Mesenchymal stem cell (in vitro differentiated cells and primary cell): ENCODE data around the gene ATP10D.

ENCODE experiments used
- DNase-seq: peaks from one replicate; pipeline ENCODE4 v3.0.0-alpha.2; 2013
- H2AFZ ChIP-seq: one replicate; pipeline ENCODE4 v1.6.1; 2013; ENCODE audit warnings: low read depth, mild to moderate bottlenecking, control low read depth, inconsistent platforms, low read length, moderate library complexity
- H2AK5ac ChIP-seq: 2 replicates; pipeline ENCODE4 v1.6.1; 2013; ENCODE audit warnings: low read length, moderate library complexity, mild to moderate bottlenecking, inconsistent platforms; ENCODE audit not compliant: severe bottlenecking
- H2BK120ac ChIP-seq: one replicate; pipeline ENCODE4 v1.6.1; 2013; ENCODE audit warnings: low read depth, mild to moderate bottlenecking, inconsistent platforms, low read length, moderate library complexity
- H2BK12ac ChIP-seq, 2 experiments: one replicate each; pipeline ENCODE4 v1.6.1; 2013; ENCODE audit warnings: inconsistent platforms in 2 of 2, low read length in 2 of 2, mild to moderate bottlenecking in 2 of 2, moderate library complexity in 2 of 2, control low read depth in 1 of 2
- H2BK15ac ChIP-seq: one replicate; pipeline ENCODE4 v1.6.1; 2013; ENCODE audit warnings: mild to moderate bottlenecking, low read depth, inconsistent platforms; ENCODE audit not compliant: poor library complexity, severe bottlenecking
- H2BK5ac ChIP-seq: 2 replicates; pipeline ENCODE4 v1.6.1; 2013; ENCODE audit warnings: low read depth, mild to moderate bottlenecking, low read length, control low read depth, inconsistent platforms; ENCODE audit not compliant: poor library complexity, severe bottlenecking
- H3K14ac ChIP-seq, 2 experiments: one replicate each; pipeline ENCODE4 v1.6.1; 2013; ENCODE audit warnings: inconsistent platforms in 2 of 2, low read length in 2 of 2, control low read depth in 1 of 2, mild to moderate bottlenecking in 1 of 2, moderate library complexity in 1 of 2
- H3K18ac ChIP-seq, 2 experiments: one replicate each; pipeline ENCODE4 v1.6.1; 2013; ENCODE audit warnings: inconsistent platforms in 2 of 2, low read length in 2 of 2, control low read depth in 1 of 2, low read depth in 1 of 2, mild to moderate bottlenecking in 1 of 2
- H3K23ac ChIP-seq, 2 experiments: one replicate each; pipeline ENCODE4 v1.6.1; 2013; ENCODE audit warnings: inconsistent platforms in 2 of 2, low read length in 2 of 2, mild to moderate bottlenecking in 2 of 2, moderate library complexity in 2 of 2, control low read depth in 1 of 2
- H3K27ac ChIP-seq: 2 replicates; pipeline ENCODE4 v1.5.1; 2013; ENCODE audit warnings: mild to moderate bottlenecking, moderate library complexity, low read length, control low read depth, inconsistent platforms; ENCODE audit not compliant: poor library complexity, severe bottlenecking
- H3K27me3 ChIP-seq, 2 experiments: 2 replicates each; pipeline versions ENCODE4 v1.6.1 to v1.7.0; 2013; ENCODE audit warnings: low read length in 2 of 2, mild to moderate bottlenecking in 2 of 2, moderate library complexity in 2 of 2, control low read depth in 1 of 2, inconsistent platforms in 1 of 2; ENCODE audit not compliant: control insufficient read depth in 1 of 2, insufficient read depth in 1 of 2
- H3K36me3 ChIP-seq, 2 experiments: 2 replicates each; pipeline versions ENCODE4 v1.6.1 to v1.7.0; 2013; ENCODE audit warnings: low read length in 2 of 2, control low read depth in 1 of 2, inconsistent platforms in 1 of 2, low read depth in 1 of 2, mild to moderate bottlenecking in 1 of 2; ENCODE audit not compliant: insufficient read depth in 2 of 2, control insufficient read depth in 1 of 2
- H3K4ac ChIP-seq, 2 experiments: one replicate each; pipeline ENCODE4 v1.6.1; 2013; ENCODE audit warnings: inconsistent platforms in 2 of 2, low read length in 2 of 2, mild to moderate bottlenecking in 2 of 2, moderate library complexity in 2 of 2, control low read depth in 1 of 2, low read depth in 1 of 2
- H3K4me1 ChIP-seq: 2 replicates; pipeline ENCODE4 v1.6.1; 2013; ENCODE audit warnings: low read depth, low read length, control low read depth; ENCODE audit not compliant: control insufficient read depth, insufficient read depth
- H3K4me2 ChIP-seq: 2 replicates; pipeline ENCODE4 v1.6.1; 2013; ENCODE audit warnings: low read length, mild to moderate bottlenecking, inconsistent platforms; ENCODE audit not compliant: poor library complexity, severe bottlenecking
- H3K4me3 ChIP-seq, 2 experiments: 2 replicates each; pipeline versions ENCODE4 v1.5.1 to v1.7.0; 2013; ENCODE audit warnings: low read length in 2 of 2, mild to moderate bottlenecking in 2 of 2, control low read depth in 1 of 2, low read depth in 1 of 2; ENCODE audit not compliant: insufficient read depth in 1 of 2
- H3K79me1 ChIP-seq: replicated peaks from 2 replicates; pipeline ENCODE4 v1.6.1; 2013; ENCODE audit warnings: mild to moderate bottlenecking, control low read depth, low read length, inconsistent platforms; ENCODE audit not compliant: poor library complexity, severe bottlenecking
- H3K9ac ChIP-seq: 2 replicates; pipeline ENCODE4 v1.7.0; 2013; ENCODE audit warnings: mild to moderate bottlenecking, low read length, moderate library complexity
- H3K9me3 ChIP-seq: 2 replicates; pipeline ENCODE4 v1.7.0; 2013; ENCODE audit warnings: mild to moderate bottlenecking, low read length; ENCODE audit not compliant: control insufficient read depth
- H4K8ac ChIP-seq: one replicate; pipeline ENCODE4 v1.6.1; 2013; ENCODE audit warnings: inconsistent platforms, mild to moderate bottlenecking, low read length, moderate library complexity
- H4K91ac ChIP-seq: one replicate; pipeline ENCODE4 v1.6.1; 2013; ENCODE audit warnings: mild to moderate bottlenecking, low read length, inconsistent platforms
- WGBS: methylation state at CpG from one replicate; pipeline ENCODE4 v1.1.7; 2013; ENCODE audit warnings: mixed read lengths; 5-methylcytosine and 5-hydroxymethylcytosine counted together

The ATP10D gene

GRCh38 chr4:47493238-47494123 is 8.4 kb downstream of the ATP10D start:
- no peak overlapping the region for H3K4me2 ChIP-seq
- no peak overlapping the region for H3K4ac ChIP-seq
- H3K27ac ChIP-seq = no peak overlapping the region
- no peak overlapping the region for H2AK5ac ChIP-seq
- H2BK15ac ChIP-seq = no peak overlapping the region
- H2AFZ ChIP-seq = no peak overlapping the region
- no peak overlapping the region for H3K4me3 ChIP-seq
- no peak overlapping the region for H4K8ac ChIP-seq
- H3K9me3 ChIP-seq = no peaks in the 10 kb centered on the region
- H2BK120ac ChIP-seq = no peak overlapping the region
- peaks cover 13% of the 10 kb centered on the region for H3K79me1 ChIP-seq
- no peak overlapping the region for H4K91ac ChIP-seq
- H3K27me3 ChIP-seq = no peaks in the 10 kb centered on the region
- no peak overlapping the region for H3K18ac ChIP-seq
- H3K23ac ChIP-seq = peak overlapping the region in 1 of 2 experiments; percentile 69
- no peak overlapping the region for H2BK12ac ChIP-seq
- H3K36me3 ChIP-seq = peaks cover 0 to 9% of the 10 kb centered on the region in 2 experiments
- H3K9ac ChIP-seq = no peak overlapping the region
- H2BK5ac ChIP-seq = no peak overlapping the region
- 90% methylated on average over 3 of the region's 3 CpGs for WGBS
- no peak overlapping the region for H3K14ac ChIP-seq
- no peak for DNase-seq
- peaks cover 2% of the 10 kb centered on the region for H3K4me1 ChIP-seq

GRCh38 chr4:47494124-47494430 is 9.0 kb downstream of the ATP10D start:
- Histone ChIP-seq H2BK12ac (no peak overlapping the region), H3K4me2 (no peak overlapping the region), H4K91ac (no peak overlapping the region), H3K9ac (no peak overlapping the region), H2BK5ac (no peak overlapping the region), H3K79me1 (peaks cover 10% of the 10 kb centered on the region), H3K27ac (no peak overlapping the region), H2BK15ac (no peak overlapping the region), H3K23ac (no peak overlapping the region), H3K36me3 (peaks cover 0 to 9% of the 10 kb centered on the region in 2 experiments), H3K4me1 (peaks cover 2% of the 10 kb centered on the region), H3K4ac (no peak overlapping the region), H4K8ac (no peak overlapping the region), H2AFZ (no peak overlapping the region), H2BK120ac (no peak overlapping the region), H3K9me3 (no peaks in the 10 kb centered on the region), H2AK5ac (no peak overlapping the region), H3K14ac (no peak overlapping the region), H3K27me3 (no peaks in the 10 kb centered on the region), H3K18ac (no peak overlapping the region), H3K4me3 (no peak overlapping the region)
- no peak for DNase-seq
- WGBS = 0% methylated on average over 1 of the region's 4 CpGs

- Histone ChIP-seq H3K36me3 (peaks cover 0 to 4% of the 10 kb centered on the region in 2 experiments), H3K14ac (no peak overlapping the region), H2BK5ac (no peak overlapping the region), H3K4me1 (no peaks in the 10 kb centered on the region), H2AFZ (no peak overlapping the region), H3K4me3 (no peak overlapping the region), H3K79me1 (peaks cover 9% of the 10 kb centered on the region), H3K27me3 (no peaks in the 10 kb centered on the region), H4K91ac (no peak overlapping the region), H3K9ac (no peak overlapping the region), H3K23ac (no peak overlapping the region), H2BK120ac (no peak overlapping the region), H2AK5ac (no peak overlapping the region), H2BK15ac (no peak overlapping the region), H3K9me3 (no peaks in the 10 kb centered on the region), H3K18ac (no peak overlapping the region), H3K27ac (no peak overlapping the region), H2BK12ac (no peak overlapping the region), H3K4me2 (no peak overlapping the region), H3K4ac (no peak overlapping the region), H4K8ac (no peak overlapping the region)
- 90% methylated on average over 6 of the region's 6 CpGs for WGBS
- DNase-seq = no peak
Measured at GRCh38 chr4:47498899-47499298, 13.8 kb downstream of the ATP10D start.

GRCh38 chr4:47499700-47500099 is 14.6 kb downstream of the ATP10D start:
- Histone ChIP-seq H3K36me3 (peaks cover 0 to 4% of the 10 kb centered on the region in 2 experiments), H2BK5ac (no peak overlapping the region), H4K8ac (no peak overlapping the region), H3K4me3 (no peak overlapping the region), H3K23ac (no peak overlapping the region), H3K4ac (no peak overlapping the region), H3K4me2 (no peak overlapping the region), H2AFZ (no peak overlapping the region), H2BK12ac (no peak overlapping the region), H3K9me3 (no peaks in the 10 kb centered on the region), H3K4me1 (no peaks in the 10 kb centered on the region), H2AK5ac (no peak overlapping the region), H3K9ac (no peak overlapping the region), H4K91ac (no peak overlapping the region), H3K79me1 (peaks cover 12% of the 10 kb centered on the region), H3K27ac (no peak overlapping the region), H2BK120ac (no peak overlapping the region), H2BK15ac (no peak overlapping the region), H3K18ac (no peak overlapping the region), H3K27me3 (no peaks in the 10 kb centered on the region), H3K14ac (no peak overlapping the region)
- no CpG with 5 or more reads among the region's 2 CpGs for WGBS
- DNase-seq = no peak
